Fibroblast of lung (primary cell): ENCODE data around the gene ENPP6.

Experiments used
- CTCF ChIP-seq, 2 donors: IDR thresholded peaks in 1 of 2; conservative IDR thresholded peaks in 1 of 2; 1 replicate in 1 of 2; 2 replicates in 1 of 2; pipeline ENCODE4 v1.5.1; 2011 to 2012; ENCODE audit warnings: low read length in 2 of 2, control low read depth in 1 of 2, inconsistent platforms in 1 of 2, low read depth in 1 of 2, mild to moderate bottlenecking in 1 of 2
- EZH2 ChIP-seq: IDR thresholded peaks from 2 replicates; pipeline ENCODE4 v1.5.1; 2012; ENCODE audit warnings: low read length, control low read depth, mild to moderate bottlenecking; ENCODE audit errors: missing control alignments

GRCh38 chr4:184111233-184111832 is 106.3 kb downstream of the ENPP6 start:
- TF ChIP-seq CTCF (conservative IDR thresholded peaks at IDR 0.05 in 1 of 2, IDR thresholded peaks at IDR 0.05 in 1 of 2; ENCODE audit: low read depth in 1 of 2, low read length in 2 of 2) (no peak), EZH2 (no peak)
